ENCODE data around the gene PIEZO2.

PIEZO2 gene

GRCh38 chr18:10950876-10951630 is 198.3 kb downstream of the PIEZO2 start:
- TF ChIP-seq CTCF (IDR thresholded peaks at IDR 0.05; ENCODE audit: insufficient read depth, low read length) (no peak), REST (IDR thresholded peaks at IDR 0.05; ENCODE audit: insufficient replicate concordance, low read depth) (no peak), POLR2AphosphoS5 (IDR thresholded peaks at IDR 0.05; ENCODE audit: low read depth) (no peak), GABPA (IDR thresholded peaks at IDR 0.05; ENCODE audit: low read depth) (no peak), SPI1 (IDR thresholded peaks at IDR 0.05; ENCODE audit: borderline replicate concordance, low read depth) (no peak)

GRCh38 chr18:10950080-10950875 is 199.1 kb downstream of the PIEZO2 start:
- no peak for TF ChIP-seq SPI1 (IDR thresholded peaks at IDR 0.05; ENCODE audit: borderline replicate concordance, low read depth)
- TF ChIP-seq POLR2AphosphoS5 (IDR thresholded peaks at IDR 0.05; ENCODE audit: low read depth): no peak
- no peak for TF ChIP-seq GABPA (IDR thresholded peaks at IDR 0.05; ENCODE audit: low read depth)
- no peak for TF ChIP-seq CTCF (IDR thresholded peaks at IDR 0.05; ENCODE audit: insufficient read depth, low read length)
- TF ChIP-seq REST (IDR thresholded peaks at IDR 0.05; ENCODE audit: insufficient replicate concordance, low read depth): no peak
- DNase-seq (ENCODE audit: low read depth in 1 of 2, low spot score in 1 of 2): no peak
- Histone ChIP-seq H3K4me3 (replicated peaks; ENCODE audit: insufficient read depth, low read length) (no peak overlapping the region), H3K27ac (replicated peaks) (no peak overlapping the region), H3K27me3 (ENCODE audit: insufficient read depth, poor library complexity, severe bottlenecking) (no peaks in the 10 kb centered on the region)

More at GRCh38 chr18:10950876-10951630, 198.3 kb downstream of the PIEZO2 start:
- DNase-seq (ENCODE audit: low read depth in 1 of 2, low spot score in 1 of 2): no peak
- Histone ChIP-seq H3K27ac (replicated peaks) (no peak overlapping the region), H3K27me3 (ENCODE audit: insufficient read depth, poor library complexity, severe bottlenecking) (no peaks in the 10 kb centered on the region), H3K4me3 (replicated peaks; ENCODE audit: insufficient read depth, low read length) (no peak overlapping the region)

- no peak overlapping the region for H3K27ac ChIP-seq (replicated peaks)
- TF ChIP-seq SPI1 (IDR thresholded peaks at IDR 0.05; ENCODE audit: borderline replicate concordance, low read depth) (no peak), CTCF (IDR thresholded peaks at IDR 0.05; ENCODE audit: insufficient read depth, low read length) (no peak), GABPA (IDR thresholded peaks at IDR 0.05; ENCODE audit: low read depth) (no peak), POLR2AphosphoS5 (IDR thresholded peaks at IDR 0.05; ENCODE audit: low read depth) (no peak), REST (IDR thresholded peaks at IDR 0.05; ENCODE audit: insufficient replicate concordance, low read depth) (no peak)
- no peak overlapping the region for H3K4me3 ChIP-seq (replicated peaks; ENCODE audit: insufficient read depth, low read length)
- no peaks in the 10 kb centered on the region for H3K27me3 ChIP-seq (ENCODE audit: insufficient read depth, poor library complexity, severe bottlenecking)
- no peak for DNase-seq (ENCODE audit: low read depth in 1 of 2, low spot score in 1 of 2)
Measured at GRCh38 chr18:10949655-10950054, 199.7 kb downstream of the PIEZO2 start.
